GM04504 (cell line): Measurements from ENCODE around the gene TAS2R40.
A peak's percentile ranks its signal among the peaks of the same experiment; 100 is the strongest.

Source experiments
- DNase-seq: peaks from one replicate; pipeline ENCODE4 v3.0.0-alpha.2; 2012; ENCODE audit warnings: low read depth

TAS2R40 gene

GRCh38 chr7:143223784-143224183 lies 1.9 kb downstream of the TAS2R40 start:
- DNase-seq, result no peak

GRCh38 chr7:143225047-143225446 lies 3.2 kb downstream of the TAS2R40 start:
- no peak for DNase-seq

GRCh38 chr7:143227806-143228205 lies 6.0 kb downstream of the TAS2R40 start:
- DNase-seq, result no peak

DNA sequence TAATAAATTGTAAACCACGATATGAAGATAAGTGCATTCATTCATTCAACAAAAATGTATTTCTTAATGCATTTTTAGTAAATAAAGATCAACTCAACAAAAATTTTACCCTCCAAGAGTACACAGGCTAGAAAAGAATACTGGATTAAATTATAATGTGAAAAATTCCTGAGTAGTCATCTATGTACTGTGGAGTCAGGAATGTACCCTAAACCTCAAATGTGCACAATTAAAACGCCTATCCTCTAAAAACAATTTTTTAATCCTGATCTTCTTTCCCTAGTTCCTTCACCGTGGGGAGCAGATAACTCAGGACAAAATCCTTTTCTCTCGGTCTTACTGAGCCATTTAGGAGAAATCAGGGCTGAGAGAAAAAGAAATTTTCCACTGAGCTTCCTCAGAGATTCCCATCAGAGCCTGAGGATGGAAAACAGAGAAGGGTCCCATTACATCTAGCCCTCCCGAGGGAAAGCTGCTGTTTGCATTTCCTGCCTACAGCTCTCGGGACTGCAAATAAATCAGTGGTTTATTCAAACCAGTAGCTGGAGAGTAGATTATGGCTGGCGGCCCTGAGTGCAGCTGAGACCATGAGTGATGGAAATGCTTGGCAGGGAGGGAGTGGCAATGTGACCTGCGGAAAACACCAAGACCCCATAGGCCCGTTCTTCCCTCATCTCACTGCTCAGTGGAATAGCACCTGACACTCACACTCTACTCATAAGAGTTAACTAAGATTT lies 7.4 kb downstream of the TAS2R40 start:
- DNase-seq, result no peak

GRCh38 chr7:143230602-143231457 lies 9.0 kb downstream of the TAS2R40 start:
- no peak for DNase-seq

- DNase-seq, result no peak
Measured at GRCh38 chr7:143233816-143234532, 12.1 kb downstream of the TAS2R40 start.

GRCh38 chr7:143234533-143234875 lies 12.7 kb downstream of the TAS2R40 start:
- DNase-seq, result no peak

DNA sequence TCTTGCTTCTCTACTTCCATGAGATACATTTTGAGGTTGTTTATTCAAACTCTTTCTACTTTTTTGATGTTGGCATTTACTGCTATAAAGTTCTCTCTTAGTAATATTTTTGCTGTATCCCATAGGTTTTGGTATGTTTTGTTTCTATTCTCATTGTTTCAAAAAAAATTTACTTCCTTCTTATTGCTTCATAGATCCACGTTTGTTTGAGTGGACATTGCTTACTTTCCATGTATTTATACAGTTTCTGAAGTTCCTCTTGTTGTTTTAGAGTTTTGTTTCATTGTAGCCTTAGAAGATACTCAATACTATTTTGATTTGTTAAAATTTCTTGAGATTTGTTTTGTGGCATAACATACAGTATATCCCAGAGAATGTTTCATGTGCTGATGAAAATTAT lies 13.7 kb downstream of the TAS2R40 start:
- DNase-seq, result no peak

DNA sequence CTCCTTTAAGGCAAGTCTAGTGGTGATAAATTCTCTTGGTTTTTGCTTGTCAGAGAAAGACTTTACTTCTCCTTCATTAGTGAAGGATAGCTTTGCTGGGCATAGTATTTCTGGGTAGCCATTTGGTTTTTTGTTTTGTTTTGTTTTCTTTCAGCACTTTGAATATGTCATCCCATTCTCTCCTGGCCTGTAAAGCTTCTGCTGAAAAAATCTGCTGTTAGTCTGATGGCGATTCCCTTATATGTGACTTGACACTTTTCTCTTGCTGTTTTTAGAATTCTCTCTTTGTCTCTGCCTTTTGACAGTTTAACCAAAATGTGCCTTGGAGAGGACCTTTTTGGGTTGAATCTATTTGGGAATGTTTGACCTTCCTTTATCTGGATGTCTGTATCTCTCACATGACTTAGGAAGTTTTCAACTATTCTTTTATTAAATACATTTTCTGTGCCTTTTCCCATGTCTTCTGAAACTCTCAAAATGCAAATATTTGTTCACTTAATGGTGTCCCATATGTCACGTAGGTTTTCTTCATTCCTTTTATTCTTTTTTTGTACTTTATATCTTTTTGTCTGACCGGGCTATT lies 14.7 kb downstream of the TAS2R40 start:
- DNase-seq, result no peak

DNA sequence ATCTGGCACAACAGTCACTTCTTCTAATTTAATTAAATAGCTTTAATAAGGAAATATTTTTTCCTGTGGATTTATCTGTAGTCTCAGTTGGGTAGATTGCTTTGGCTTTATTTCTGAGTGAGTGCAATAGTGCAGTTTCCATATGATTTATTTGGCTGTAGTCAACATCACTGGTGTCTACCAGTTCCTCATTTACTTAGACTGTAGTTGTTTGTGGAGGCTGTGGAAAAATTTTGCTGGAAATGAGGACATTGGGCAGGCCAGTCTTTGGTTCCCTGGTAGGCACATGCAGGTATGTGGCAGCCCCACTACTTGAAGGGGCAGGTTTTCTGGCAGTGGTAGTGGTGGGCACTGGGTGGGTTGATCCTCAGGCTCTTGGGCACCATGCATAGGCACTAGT lies 15.5 kb downstream of the TAS2R40 start:
- no peak for DNase-seq

- DNase-seq, result no peak
Measured at GRCh38 chr7:143238289-143238980, 16.6 kb downstream of the TAS2R40 start.

GRCh38 chr7:143239813-143240212 lies 18.0 kb downstream of the TAS2R40 start:
- DNase-seq, result no peak

- peak; percentile 51 for DNase-seq
Measured at GRCh38 chr7:143240291-143241168, 18.7 kb downstream of the TAS2R40 start.

DNA sequence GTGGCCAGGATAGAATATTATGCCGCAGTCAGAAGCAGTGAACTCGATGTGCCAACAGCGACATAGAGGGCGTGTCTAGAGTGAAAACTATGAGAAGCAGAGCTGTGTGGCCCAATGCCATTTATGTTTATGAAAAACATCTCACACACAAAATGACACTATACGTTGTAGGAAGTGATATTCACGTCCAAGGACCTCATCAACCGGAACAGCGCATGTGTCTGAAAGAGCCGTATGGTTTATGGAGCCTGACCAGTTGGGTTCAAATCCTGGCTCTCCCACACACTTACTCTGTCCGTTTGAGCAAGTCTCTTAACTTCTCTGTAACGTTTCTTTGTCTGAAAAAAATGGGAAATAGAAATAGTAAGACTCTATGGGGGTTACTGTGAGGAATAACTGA lies 20.5 kb downstream of the TAS2R40 start:
- no peak for DNase-seq

- no peak for DNase-seq
Measured at GRCh38 chr7:143243111-143243510, 21.3 kb downstream of the TAS2R40 start.

GRCh38 chr7:143243614-143244013 lies 21.8 kb downstream of the TAS2R40 start:
- DNase-seq, result no peak

- no peak for DNase-seq
Measured at GRCh38 chr7:143244321-143244720, 22.5 kb downstream of the TAS2R40 start.

DNA sequence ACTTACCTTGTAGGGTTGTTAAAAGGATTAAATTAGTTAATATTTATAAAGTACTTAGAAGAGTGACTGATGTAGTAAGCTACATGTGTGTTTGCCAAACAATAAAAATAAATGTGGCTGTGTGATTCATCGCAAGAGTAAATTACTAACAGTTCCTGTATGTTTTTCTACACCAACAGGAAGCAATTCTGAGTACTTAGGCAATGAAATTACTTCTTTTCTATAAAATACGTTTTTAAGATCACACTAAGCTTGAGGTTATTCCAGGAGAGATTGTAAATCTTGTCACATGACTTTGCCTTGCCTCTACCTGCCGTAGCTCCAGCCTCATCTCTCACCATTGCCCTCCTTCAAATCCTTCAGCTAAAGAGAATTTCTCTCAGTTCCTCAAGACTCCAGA lies 23.3 kb downstream of the TAS2R40 start:
- DNase-seq, result no peak

GRCh38 chr7:143247372-143247771 lies 25.5 kb downstream of the TAS2R40 start:
- DNase-seq, result no peak

DNA sequence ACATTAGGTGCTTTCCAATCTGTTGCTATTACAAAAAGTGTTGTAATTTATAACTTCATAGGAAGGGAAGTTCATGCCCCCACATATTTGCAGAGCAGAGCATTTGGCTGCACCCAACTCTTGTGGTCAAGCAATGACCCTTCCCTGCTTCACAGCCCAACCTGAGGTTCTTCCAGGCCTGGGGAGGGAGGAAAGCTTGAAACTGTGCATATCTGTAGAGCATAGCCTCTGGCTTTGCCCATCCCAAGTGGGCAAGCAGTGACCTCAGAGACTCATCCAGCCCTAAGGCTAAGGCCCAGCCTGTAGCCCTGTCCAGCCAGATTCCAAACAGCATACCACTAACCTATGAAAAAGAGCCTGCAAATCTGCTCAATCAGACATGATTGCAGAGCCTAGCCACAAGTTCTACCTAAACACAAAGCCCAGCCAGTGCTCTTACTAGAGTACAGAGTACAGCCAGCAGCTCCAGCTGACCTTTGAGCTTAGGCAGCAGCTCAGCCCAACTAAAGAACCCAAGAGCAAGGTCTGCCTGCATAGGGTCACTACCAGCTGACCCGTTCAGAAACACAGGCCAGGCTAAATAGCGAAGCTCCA lies 27.0 kb downstream of the TAS2R40 start:
- no peak for DNase-seq
